Measurements from ENCODE around the gene WBP2. TPM values are rescaled to one million over a fixed set of nuclear protein-coding genes. Genes with fewer than 3 reads are reported as not detected.

WBP2 gene
- total and polyA plus RNA-seq, 9 of the 15 experiments (the other 6 are each of a cell fraction or from before 2014, with no cell fraction given), result 2.2 to 74.3 (median 20.0) TPM

DNA sequence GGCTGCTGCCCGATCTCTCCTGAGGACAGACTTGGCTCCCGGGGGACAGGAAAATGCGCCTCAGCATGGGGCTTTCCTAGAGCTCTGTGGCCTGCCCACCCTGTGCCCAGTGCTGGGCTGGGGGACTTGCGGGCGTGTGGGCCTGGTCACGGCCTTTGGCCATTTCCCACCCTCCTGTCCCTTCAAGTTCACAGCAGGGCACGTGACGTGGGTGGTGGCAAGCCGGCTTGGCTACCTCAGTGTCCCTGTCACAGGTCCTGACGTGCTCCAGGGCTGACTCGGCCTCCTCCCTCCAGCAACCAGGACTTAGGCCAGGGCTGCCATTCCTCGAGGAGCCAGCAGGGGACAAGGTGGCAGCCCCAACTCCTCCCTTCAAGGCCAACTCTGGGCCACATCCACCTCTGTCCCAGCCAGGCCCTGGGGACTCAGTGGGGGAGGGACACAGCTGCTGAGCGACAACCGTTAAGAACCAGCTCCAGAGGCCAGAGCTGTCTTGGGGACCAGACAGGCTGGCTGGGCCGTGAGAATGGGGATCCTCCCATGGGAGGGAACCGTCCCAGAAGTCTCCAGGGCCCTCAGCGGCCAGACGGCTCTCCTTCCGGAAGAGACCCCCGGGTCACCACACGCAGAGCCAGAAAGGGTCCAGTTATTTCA lies 9.9 kb downstream of the WBP2 start (continued):
- peak; percentile 80 for TF ChIP-seq EP300 (IDR thresholded peaks at IDR 0.05; ENCODE audit: low read length)
- no peak for TF ChIP-seq MEF2A (IDR thresholded peaks at IDR 0.05; ENCODE audit: control insufficient read depth, low read depth, low read length)
- TF ChIP-seq ZNF589 (CRISPR knock-in tag; IDR thresholded peaks at IDR 0.05; ENCODE audit: low read depth), result peak; percentile 52; the same call in 1 of the 2 replicates
- TF ChIP-seq, protein P1, sequence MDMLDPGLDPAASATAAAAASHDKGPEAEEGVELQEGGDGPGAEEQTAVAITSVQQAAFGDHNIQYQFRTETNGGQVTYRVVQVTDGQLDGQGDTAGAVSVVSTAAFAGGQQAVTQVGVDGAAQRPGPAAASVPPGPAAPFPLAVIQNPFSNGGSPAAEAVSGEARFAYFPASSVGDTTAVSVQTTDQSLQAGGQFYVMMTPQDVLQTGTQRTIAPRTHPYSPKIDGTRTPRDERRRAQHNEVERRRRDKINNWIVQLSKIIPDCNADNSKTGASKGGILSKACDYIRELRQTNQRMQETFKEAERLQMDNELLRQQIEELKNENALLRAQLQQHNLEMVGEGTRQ (CRISPR knock-in tag; IDR thresholded peaks at IDR 0.05), result peak; percentile 67
- TF ChIP-seq, protein P2, sequence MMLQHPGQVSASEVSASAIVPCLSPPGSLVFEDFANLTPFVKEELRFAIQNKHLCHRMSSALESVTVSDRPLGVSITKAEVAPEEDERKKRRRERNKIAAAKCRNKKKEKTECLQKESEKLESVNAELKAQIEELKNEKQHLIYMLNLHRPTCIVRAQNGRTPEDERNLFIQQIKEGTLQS (IDR thresholded peaks at IDR 0.05), result no peak
- TF ChIP-seq, protein P2 (CRISPR knock-in tag; conservative IDR thresholded peaks at IDR 0.05), result peak; percentile 58; the same call in 1 of the 2 replicates
- peak; percentile 89 for TF ChIP-seq ZFX (CRISPR knock-in tag; IDR thresholded peaks at IDR 0.05)
- TF ChIP-seq, protein P3, sequence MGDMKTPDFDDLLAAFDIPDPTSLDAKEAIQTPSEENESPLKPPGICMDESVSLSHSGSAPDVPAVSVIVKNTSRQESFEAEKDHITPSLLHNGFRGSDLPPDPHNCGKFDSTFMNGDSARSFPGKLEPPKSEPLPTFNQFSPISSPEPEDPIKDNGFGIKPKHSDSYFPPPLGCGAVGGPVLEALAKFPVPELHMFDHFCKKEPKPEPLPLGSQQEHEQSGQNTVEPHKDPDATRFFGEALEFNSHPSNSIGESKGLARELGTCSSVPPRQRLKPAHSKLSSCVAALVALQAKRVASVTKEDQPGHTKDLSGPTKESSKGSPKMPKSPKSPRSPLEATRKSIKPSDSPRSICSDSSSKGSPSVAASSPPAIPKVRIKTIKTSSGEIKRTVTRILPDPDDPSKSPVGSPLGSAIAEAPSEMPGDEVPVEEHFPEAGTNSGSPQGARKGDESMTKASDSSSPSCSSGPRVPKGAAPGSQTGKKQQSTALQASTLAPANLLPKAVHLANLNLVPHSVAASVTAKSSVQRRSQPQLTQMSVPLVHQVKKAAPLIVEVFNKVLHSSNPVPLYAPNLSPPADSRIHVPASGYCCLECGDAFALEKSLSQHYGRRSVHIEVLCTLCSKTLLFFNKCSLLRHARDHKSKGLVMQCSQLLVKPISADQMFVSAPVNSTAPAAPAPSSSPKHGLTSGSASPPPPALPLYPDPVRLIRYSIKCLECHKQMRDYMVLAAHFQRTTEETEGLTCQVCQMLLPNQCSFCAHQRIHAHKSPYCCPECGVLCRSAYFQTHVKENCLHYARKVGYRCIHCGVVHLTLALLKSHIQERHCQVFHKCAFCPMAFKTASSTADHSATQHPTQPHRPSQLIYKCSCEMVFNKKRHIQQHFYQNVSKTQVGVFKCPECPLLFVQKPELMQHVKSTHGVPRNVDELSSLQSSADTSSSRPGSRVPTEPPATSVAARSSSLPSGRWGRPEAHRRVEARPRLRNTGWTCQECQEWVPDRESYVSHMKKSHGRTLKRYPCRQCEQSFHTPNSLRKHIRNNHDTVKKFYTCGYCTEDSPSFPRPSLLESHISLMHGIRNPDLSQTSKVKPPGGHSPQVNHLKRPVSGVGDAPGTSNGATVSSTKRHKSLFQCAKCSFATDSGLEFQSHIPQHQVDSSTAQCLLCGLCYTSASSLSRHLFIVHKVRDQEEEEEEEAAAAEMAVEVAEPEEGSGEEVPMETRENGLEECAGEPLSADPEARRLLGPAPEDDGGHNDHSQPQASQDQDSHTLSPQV (IDR thresholded peaks at IDR 0.05), result peak; percentile 95
- no peak for TF ChIP-seq ZNF23 (CRISPR knock-in tag; IDR thresholded peaks at IDR 0.05)
- TF ChIP-seq TBL1XR1 (IDR thresholded peaks at IDR 0.05; ENCODE audit: low read length in 2 of 2), result peak in 1 of 2 experiments; percentile 61; a peak in 1 of 4 replicates
- TF ChIP-seq MAZ (CRISPR knock-in tag; conservative IDR thresholded peaks at IDR 0.05 in 1 of 2, IDR thresholded peaks at IDR 0.05 in 1 of 2), result peak; percentile 82 to 93
- no peak for TF ChIP-seq SREBF1 (IDR thresholded peaks at IDR 0.05; ENCODE audit: borderline replicate concordance, low read depth, low read length)
- TF ChIP-seq L3MBTL2 (IDR thresholded peaks at IDR 0.05), result peak; percentile 72
- TF ChIP-seq HIVEP1 (CRISPR knock-in tag; IDR thresholded peaks at IDR 0.05), result peak; percentile 54; the same call in 1 of the 2 replicates
- TF ChIP-seq FOSL1 (tag; conservative IDR thresholded peaks at IDR 0.05), result peak; percentile 41; the same call in 1 of the 2 replicates
- no peak; the same call in 1 of the 2 replicates for TF ChIP-seq GTF2F1 (IDR thresholded peaks at IDR 0.05; ENCODE audit: low read depth, low read length)
- no peak for TF ChIP-seq ATF1 (CRISPR knock-in tag; IDR thresholded peaks at IDR 0.05)
- peak; percentile 70 for TF ChIP-seq ATF1 (tag; IDR thresholded peaks at IDR 0.05)
- TF ChIP-seq YY1 (IDR thresholded peaks at IDR 0.05; ENCODE audit: borderline replicate concordance in 1 of 3, control insufficient read depth in 1 of 3, extremely low read depth in 1 of 3, insufficient read depth in 3 of 3, insufficient read length in 1 of 3, insufficient replicate concordance in 2 of 3, low read depth in 1 of 3, low read length in 2 of 3), result peak in 2 of 3 experiments; percentile 67 to 74
- TF ChIP-seq FOXK2 (conservative IDR thresholded peaks at IDR 0.05 in 1 of 2, IDR thresholded peaks at IDR 0.05 in 1 of 2; ENCODE audit: low read depth in 2 of 2), result peak; percentile 62 to 66

Measured in K562 (cell line).